ENCODE results near the gene PTPRG. TPM values are rescaled to one million over a fixed set of nuclear protein-coding genes. Genes with fewer than 3 reads are reported as not detected.
A peak's percentile ranks its signal among the peaks of the same experiment; 100 is the strongest.

Gene PTPRG
- total RNA-seq, 1 donor, result 41.0 TPM

DNA sequence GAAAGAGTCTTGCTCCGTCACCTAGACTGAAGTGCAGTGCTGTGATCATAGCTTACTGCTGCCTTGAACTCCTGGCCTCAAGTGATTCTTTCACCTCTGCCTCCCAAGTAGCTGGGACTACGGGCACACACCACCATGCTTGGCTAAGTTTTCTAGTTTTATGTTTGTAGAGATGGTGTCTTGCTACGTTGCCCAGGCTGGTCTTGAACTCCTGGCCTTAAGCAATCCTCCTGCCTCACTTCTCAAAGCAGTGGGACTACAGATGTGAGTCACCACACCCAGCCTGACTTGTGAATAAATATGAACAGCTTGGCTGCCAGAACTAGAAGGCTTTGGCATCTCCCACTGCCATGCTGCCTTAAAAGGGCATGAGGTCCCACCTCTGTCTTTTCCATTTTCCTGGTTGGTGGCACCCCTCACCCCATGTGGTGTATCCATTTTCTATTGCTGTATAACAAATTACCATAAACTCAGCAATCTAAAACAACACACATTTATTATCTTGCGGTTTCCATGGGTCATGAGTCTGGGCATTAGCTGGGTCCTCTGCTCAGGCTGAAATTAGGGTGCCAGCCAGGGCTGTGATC, 44.3 kb downstream of the PTPRG start:
- TF ChIP-seq, protein P1, sequence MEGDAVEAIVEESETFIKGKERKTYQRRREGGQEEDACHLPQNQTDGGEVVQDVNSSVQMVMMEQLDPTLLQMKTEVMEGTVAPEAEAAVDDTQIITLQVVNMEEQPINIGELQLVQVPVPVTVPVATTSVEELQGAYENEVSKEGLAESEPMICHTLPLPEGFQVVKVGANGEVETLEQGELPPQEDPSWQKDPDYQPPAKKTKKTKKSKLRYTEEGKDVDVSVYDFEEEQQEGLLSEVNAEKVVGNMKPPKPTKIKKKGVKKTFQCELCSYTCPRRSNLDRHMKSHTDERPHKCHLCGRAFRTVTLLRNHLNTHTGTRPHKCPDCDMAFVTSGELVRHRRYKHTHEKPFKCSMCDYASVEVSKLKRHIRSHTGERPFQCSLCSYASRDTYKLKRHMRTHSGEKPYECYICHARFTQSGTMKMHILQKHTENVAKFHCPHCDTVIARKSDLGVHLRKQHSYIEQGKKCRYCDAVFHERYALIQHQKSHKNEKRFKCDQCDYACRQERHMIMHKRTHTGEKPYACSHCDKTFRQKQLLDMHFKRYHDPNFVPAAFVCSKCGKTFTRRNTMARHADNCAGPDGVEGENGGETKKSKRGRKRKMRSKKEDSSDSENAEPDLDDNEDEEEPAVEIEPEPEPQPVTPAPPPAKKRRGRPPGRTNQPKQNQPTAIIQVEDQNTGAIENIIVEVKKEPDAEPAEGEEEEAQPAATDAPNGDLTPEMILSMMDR (IDR thresholded peaks at IDR 0.05; ENCODE audit: insufficient read depth, low read depth, low read length), result no peak
- DNase-seq (ENCODE audit: low read depth), result no peak
- no peak overlapping the region for H3K4me3 ChIP-seq (ENCODE audit: low read depth, low read length)

DNA sequence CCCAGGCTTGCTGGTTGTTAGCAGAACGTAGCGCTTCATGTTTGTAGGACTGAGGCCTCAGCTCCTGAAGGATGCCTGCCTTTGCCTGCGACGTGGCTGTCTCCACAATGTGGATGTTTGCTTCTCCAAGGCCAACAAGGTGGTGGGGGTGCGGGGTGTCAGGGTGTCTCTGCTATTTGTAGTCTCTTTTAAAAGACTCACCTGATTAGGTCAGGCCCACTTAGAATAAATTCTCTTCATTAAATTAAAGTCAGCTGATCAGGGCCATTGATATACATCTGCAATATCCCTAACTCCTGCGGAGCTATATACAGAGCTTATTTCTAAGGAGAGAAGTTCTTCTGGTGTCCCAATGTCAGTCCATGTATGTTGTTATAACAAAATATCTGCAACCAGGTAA, 44.8 kb downstream of the PTPRG start:
- no peak overlapping the region for H3K4me3 ChIP-seq (ENCODE audit: low read depth, low read length)
- DNase-seq (ENCODE audit: low read depth), result no peak
- TF ChIP-seq, protein P1 (IDR thresholded peaks at IDR 0.05; ENCODE audit: insufficient read depth, low read depth, low read length), result no peak

DNA sequence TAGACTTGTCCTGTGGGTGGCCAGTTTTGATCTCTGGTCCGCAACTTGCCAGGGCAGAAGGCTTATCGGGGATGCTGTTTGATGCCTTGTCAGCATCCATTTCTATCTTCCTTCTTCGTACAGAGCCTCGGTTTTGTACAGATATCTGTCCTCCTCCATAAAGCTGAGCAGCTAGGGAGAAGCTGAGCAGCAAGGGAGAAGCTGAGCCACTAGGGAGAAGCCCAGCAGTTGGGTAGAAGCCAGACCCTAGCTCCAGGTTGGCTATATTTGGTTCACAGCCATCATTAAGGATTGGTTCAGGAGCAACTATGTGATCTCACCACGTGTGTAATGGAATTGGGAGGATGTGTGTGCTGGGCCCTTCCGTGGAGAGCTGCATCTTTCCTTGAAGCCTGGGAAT, 46.7 kb downstream of the PTPRG start:
- H3K4me3 ChIP-seq (ENCODE audit: low read depth, low read length), result no peak overlapping the region
- no peak for DNase-seq (ENCODE audit: low read depth)
- TF ChIP-seq, protein P1 (IDR thresholded peaks at IDR 0.05; ENCODE audit: insufficient read depth, low read depth, low read length), result no peak

DNA sequence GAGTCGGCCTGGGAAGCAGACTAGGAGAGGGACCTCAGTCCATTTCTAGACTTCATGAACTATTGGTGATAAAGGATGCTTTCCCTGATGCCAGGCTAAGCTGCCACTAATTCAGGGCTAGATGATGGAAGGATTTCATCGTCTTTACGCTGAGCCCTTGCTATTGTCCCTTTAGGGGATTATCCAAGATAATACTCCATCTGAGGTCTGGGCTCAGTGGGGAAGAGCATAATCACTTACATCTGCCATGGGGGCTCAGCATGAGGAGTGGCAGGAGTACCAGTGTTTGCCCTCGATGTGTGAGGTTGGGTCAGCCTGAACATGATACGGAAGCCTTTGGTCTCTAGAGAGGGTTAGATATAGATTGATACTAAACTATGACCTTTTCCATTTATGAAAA, 47.3 kb downstream of the PTPRG start:
- H3K4me3 ChIP-seq (ENCODE audit: low read depth, low read length), result no peak overlapping the region
- TF ChIP-seq, protein P1 (IDR thresholded peaks at IDR 0.05; ENCODE audit: insufficient read depth, low read depth, low read length), result no peak

DNA sequence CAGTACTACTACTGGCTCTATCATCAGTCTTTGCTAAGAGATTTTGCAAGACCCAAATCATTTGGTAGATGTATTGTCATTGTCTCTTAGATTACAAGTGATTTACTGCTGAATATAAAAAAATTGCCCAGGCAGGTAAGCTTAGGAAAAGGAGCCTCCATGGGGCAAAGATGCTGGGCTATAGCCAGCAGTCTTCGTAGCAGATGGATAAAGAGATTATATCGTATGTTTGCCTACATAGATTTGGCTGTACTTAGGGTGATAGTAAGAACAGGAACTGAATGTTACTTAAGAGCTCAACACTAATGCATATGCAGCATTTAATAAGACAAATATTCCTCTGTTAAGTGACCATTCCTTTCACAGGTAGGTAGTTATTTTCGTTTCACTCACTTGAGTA, 48.9 kb downstream of the PTPRG start:
- no peak for DNase-seq (ENCODE audit: low read depth)
- TF ChIP-seq, protein P1 (IDR thresholded peaks at IDR 0.05; ENCODE audit: insufficient read depth, low read depth, low read length), result no peak
- H3K4me3 ChIP-seq (ENCODE audit: low read depth, low read length), result no peak overlapping the region

More for the DNA sequence above, 47.3 kb downstream of the PTPRG start:
- no peak for DNase-seq (ENCODE audit: low read depth)

DNA sequence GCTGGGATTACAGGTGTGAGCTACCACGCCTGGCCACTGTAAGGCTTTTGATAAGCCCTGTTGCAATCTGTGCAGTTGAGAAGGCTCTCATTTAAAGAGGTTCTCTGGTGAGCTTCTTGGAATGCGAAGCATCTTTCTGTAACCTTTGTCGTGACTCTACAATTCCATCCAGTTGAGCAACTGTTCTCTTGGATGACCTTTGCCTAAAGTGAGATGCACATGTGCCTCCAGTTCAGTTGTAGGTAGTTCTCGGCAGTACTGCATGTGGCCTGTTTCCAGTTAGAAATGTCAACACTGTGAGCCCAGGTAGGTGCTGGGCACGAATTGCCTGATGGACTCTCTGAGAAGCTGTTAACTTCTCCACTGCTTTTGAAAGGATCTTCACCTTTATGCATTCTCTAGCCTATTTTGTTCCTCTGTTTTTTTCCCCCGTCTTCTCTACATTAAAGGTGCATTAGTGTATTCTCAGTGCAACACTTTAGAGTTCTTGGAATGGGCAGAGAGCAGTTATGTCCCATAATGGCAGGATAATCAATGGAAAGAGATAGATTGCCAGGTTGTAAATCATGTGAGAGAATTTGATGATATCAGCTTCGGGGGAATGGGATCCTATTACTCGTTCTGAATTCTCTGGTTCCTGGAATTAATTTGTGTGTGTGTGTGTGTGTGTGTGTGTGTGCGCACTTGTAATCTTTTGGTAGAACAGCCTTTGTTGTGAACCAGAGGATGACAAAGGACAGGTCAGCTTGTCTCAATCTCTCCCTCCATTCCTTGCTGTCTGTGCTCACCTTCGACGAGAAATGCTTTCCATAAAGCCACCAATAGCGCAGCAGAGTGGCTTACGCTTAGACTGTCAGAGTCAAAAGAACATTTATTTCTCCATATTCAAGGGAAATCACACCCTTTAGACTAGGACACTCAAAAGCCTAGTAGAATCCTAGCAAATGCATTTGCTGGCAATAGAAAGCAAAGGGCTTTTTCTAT, 51.1 kb downstream of the PTPRG start:
- peak; percentile 48 for DNase-seq (ENCODE audit: low read depth)
- no peak overlapping the region for H3K4me3 ChIP-seq (ENCODE audit: low read depth, low read length)
- TF ChIP-seq, protein P1 (IDR thresholded peaks at IDR 0.05; ENCODE audit: insufficient read depth, low read depth, low read length), result no peak
